K562 (cell line): ENCODE data around the gene ONECUT1. TPM values are rescaled to one million over a fixed set of nuclear protein-coding genes. Genes with fewer than 3 reads are reported as not detected.

Source experiments
- DEAF1 ChIP-seq: fragments of 450-650 bp; formaldehyde crosslinking; IDR thresholded peaks from 2 replicates; pipeline ENCODE4 v1.4.0; 2020; ENCODE audit warnings: mild to moderate bottlenecking, moderate library complexity
- RAD21 ChIP-seq, 2 experiments: fragments of 250-450 bp in 1 of 2; fragments of 450-650 bp in 1 of 2; sonication (Bioruptor Pico) in 1 of 2; formaldehyde crosslinking in 1 of 2; IDR thresholded peaks in 1 of 2; conservative IDR thresholded peaks in 1 of 2; 2 replicates each; pipeline versions ENCODE4 v1.4.0 to v1.8.0; 2020 to 2022; ENCODE audit warnings: mild to moderate bottlenecking in 2 of 2, moderate library complexity in 1 of 2
- RREB1 ChIP-seq: fragments of 250-450 bp; sonication (Bioruptor Pico); IDR thresholded peaks from 2 replicates; pipeline ENCODE4 v1.4.0; 2020
- polyA plus RNA-seq, 8 experiments: library from polyadenylated mRNA; depleted of rRNA in 4 of 8; stranded (reverse) in 5 of 8; unstranded in 3 of 8; fragments of >200 nt; fragmentation: Nextera tagmentation in 2 of 8; fragmentation: Illumina TruSeq in 1 of 8; extraction: Ambion mirVana in 2 of 8; extraction: Trizol in 1 of 8; gene quantifications; 2 replicates each; pipeline versions ENCODE4 v1.2.1 to v1.2.3, GENCODE V29; 2011 to 2014; ENCODE audit warnings: inconsistent platforms in 1 of 8, missing spikeins in 1 of 8
- total RNA-seq, 7 experiments: library from RNA; depleted of rRNA in 6 of 7; stranded (reverse); fragments of >200 nt in 6 of 7; fragmentation: Illumina TruSeq in 2 of 7; extraction: Trizol in 2 of 7; gene quantifications; 2 replicates each; pipeline versions ENCODE4 v1.2.1 to v1.2.3, GENCODE V29; 2011 to 2021; ENCODE audit warnings: low replicate concordance in 1 of 7

ONECUT1 gene
- total and polyA plus RNA-seq, 9 of the 15 experiments (the other 6 are each of a cell fraction or from before 2014, with no cell fraction given), result not detected

DNA sequence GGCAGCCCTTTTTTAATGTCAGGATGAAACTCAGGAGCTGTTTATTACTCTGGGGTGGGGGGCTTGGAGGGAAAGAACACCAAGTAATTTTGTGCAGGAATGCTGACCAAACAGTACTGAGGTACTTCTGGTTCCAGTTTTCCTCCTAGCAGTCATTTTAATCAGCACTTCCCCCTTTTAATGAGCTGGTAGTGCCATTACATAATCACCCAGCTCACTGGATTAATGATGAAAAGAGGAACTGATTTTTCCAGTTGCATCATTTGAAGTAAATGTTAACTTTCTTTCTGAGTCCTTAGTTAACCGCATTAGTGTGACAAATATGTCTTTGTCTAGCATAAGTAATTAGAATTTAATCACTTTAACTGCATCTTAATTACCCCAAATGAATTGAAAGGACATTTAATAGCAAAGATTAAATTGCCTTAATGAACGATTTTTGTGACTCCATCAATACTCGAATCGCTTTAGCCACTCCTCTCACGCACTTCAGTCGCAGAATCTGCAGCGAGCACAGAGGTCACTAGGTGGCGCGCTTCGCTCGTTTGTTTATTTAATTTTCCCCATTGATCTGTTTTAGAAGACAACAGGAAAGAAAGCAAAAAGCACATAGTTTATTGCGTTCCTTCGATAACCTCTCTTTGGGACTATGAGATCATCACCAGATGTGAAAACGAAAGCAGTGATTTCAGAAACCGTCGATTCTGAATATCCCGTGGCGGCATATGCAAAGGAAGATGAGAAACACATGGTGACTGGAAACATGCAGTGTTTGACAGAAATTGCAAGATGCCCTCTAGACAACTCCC is 9.8 kb downstream of the ONECUT1 start (continued):
- TF ChIP-seq RREB1 (CRISPR knock-in tag), result no peak
- peak; percentile 69 to 80 for TF ChIP-seq RAD21 (CRISPR knock-in tag; conservative IDR thresholded peaks at IDR 0.05 in 1 of 2, IDR thresholded peaks at IDR 0.05 in 1 of 2)
- TF ChIP-seq DEAF1 (CRISPR knock-in tag), result peak; percentile 52
